A549 (cell line): Measurements from ENCODE around the gene CENPU. TPM values are rescaled to one million over a fixed set of nuclear protein-coding genes. Genes with fewer than 3 reads are reported as not detected.

ENCODE experiments used
- ATAC-seq, 2 experiments: fragments of 200-7000 bp in 1 of 2; fragments of >200 bp in 1 of 2; cut with Nextera tagmentation in 1 of 2; cut with Tn5 transposase in 1 of 2; 3 replicates each; pipeline versions ENCODE4 v1.8.0 to v1.9.1; 2018 to 2020; ENCODE audit warnings: mild to moderate bottlenecking in 1 of 2, moderate library complexity in 1 of 2
- CTCF ChIA-PET: fragments of 300-600 bp; sonication (Branson Sonifier 250); formaldehyde crosslinking; extraction: SDS; loops from one replicate; lab custom pipeline; 2021; ENCODE audit warnings: antibody characterized with exemption, inconsistent platforms; lab: Yijun Ruan, JAX
- POLR2A ChIA-PET: fragments of 350-600 bp; formaldehyde crosslinking; extraction: SDS; loops from one replicate; lab custom pipeline; 2021; ENCODE audit warnings: antibody characterized with exemption, inconsistent platforms; lab: Yijun Ruan, JAX
- DNase-seq, 2 experiments: peaks; one replicate each; pipeline versions ENCODE4 v3.0.0 to v3.0.0-alpha.2; 2011 to 2016; ENCODE audit warnings: low read depth in 1 of 2, low spot score in 1 of 2
- FAIRE-seq: peaks from 2 replicates; lab custom pipeline; 2011; peaks lifted over from hg19 to GRCh38; lab: Jason Lieb, UNC
- H3K27ac ChIP-seq, 2 experiments: fragments of >200 bp; sonication (Bioruptor Twin); formaldehyde crosslinking; 3 replicates each; pipeline ENCODE4 v1.5.1; 2016 to 2017
- H3K4me1 ChIP-seq: fragments of >200 bp; sonication (Bioruptor Twin); formaldehyde crosslinking; 3 replicates; pipeline ENCODE4 v1.6.1; 2016
- H3K4me2 ChIP-seq: fragments of >200 bp; sonication (Bioruptor Twin); formaldehyde crosslinking; 3 replicates; pipeline ENCODE4 v1.6.1; 2016
- H3K4me3 ChIP-seq: fragments of >200 bp; sonication (Bioruptor Twin); formaldehyde crosslinking; 3 replicates; pipeline ENCODE4 v1.5.1; 2016
- H3K9me3 ChIP-seq: fragments of >200 bp; sonication (Bioruptor Twin); formaldehyde crosslinking; 3 replicates; pipeline ENCODE4 v1.6.1; 2016
- BHLHE40 ChIP-seq: IDR thresholded peaks from 2 replicates; pipeline ENCODE4 v1.6.1; 2012; ENCODE audit warnings: low read depth, low read length, inconsistent platforms
- CBX2 ChIP-seq: fragments of 200-600 bp; sonication (generic); IDR thresholded peaks from 2 replicates; pipeline ENCODE4 v1.6.1; 2016; ENCODE audit warnings: low read depth, mild to moderate bottlenecking, borderline replicate concordance
- CBX8 ChIP-seq: fragments of 200-600 bp; sonication (generic); IDR thresholded peaks from 2 replicates; pipeline ENCODE4 v1.6.1; 2016
- CEBPB ChIP-seq, 2 experiments: fragments of >200 bp in 1 of 2; sonication (Bioruptor Twin) in 1 of 2; formaldehyde crosslinking in 1 of 2; IDR thresholded peaks; 2 replicates each; pipeline ENCODE4 v1.6.1; 2012 to 2016
- CHD2 ChIP-seq: fragments of 150-350 bp; IDR thresholded peaks from 2 replicates; pipeline ENCODE4 v1.6.1; 2014; ENCODE audit warnings: low read length; ENCODE audit not compliant: partially characterized antibody
- ESRRA ChIP-seq: fragments of 150-350 bp; IDR thresholded peaks from 2 replicates; pipeline ENCODE4 v1.6.1; 2014; ENCODE audit warnings: mild to moderate bottlenecking, low read length, borderline replicate concordance
- HOXA7 ChIP-seq: fragments of 250-450 bp; sonication (Bioruptor Pico); IDR thresholded peaks from 2 replicates; pipeline ENCODE4 v1.5.0; 2020; ENCODE audit warnings: mild to moderate bottlenecking, moderate library complexity
- HOXB13 ChIP-seq: fragments of 250-450 bp; sonication (Bioruptor Pico); IDR thresholded peaks from 2 replicates; pipeline ENCODE4 v1.5.0; 2020; ENCODE audit warnings: low read depth, mild to moderate bottlenecking, moderate library complexity
- JUN ChIP-seq, 2 experiments: fragments of >200 bp; sonication (Bioruptor Twin); formaldehyde crosslinking; IDR thresholded peaks; 2 replicates in 1 of 2; 3 replicates in 1 of 2; pipeline ENCODE4 v1.6.1; 2016 to 2017
- JUNB ChIP-seq: fragments of >200 bp; sonication (Bioruptor Twin); formaldehyde crosslinking; IDR thresholded peaks from 2 replicates; pipeline ENCODE4 v1.6.1; 2016
- MAFK ChIP-seq: fragments of 450-650 bp; IDR thresholded peaks from 2 replicates; pipeline ENCODE4 v1.6.1; 2014; ENCODE audit not compliant: partially characterized antibody
- MYC ChIP-seq: IDR thresholded peaks from 2 replicates; pipeline ENCODE4 v1.6.1; 2012; ENCODE audit warnings: mild to moderate bottlenecking, inconsistent platforms, low read length, improper control_type of control experiment, borderline replicate concordance
- NPAS2 ChIP-seq: fragments of 250-450 bp; sonication (Bioruptor Pico); IDR thresholded peaks from 2 replicates; pipeline ENCODE4 v1.8.0; 2022; ENCODE audit warnings: mild to moderate bottlenecking, moderate library complexity, borderline replicate concordance
- PHF8 ChIP-seq: fragments of 200-600 bp; sonication (generic); IDR thresholded peaks from 2 replicates; pipeline ENCODE4 v1.6.1; 2016; ENCODE audit warnings: low read depth, mild to moderate bottlenecking, antibody characterized with exemption, moderate library complexity, borderline replicate concordance
- POLR2AphosphoS2 ChIP-seq: conservative IDR thresholded peaks from 2 replicates; pipeline ENCODE4 v1.6.1; 2012; ENCODE audit warnings: low read length, improper control_type of control experiment, inconsistent platforms
- REST ChIP-seq: fragments of 200-600 bp; sonication (generic); IDR thresholded peaks from 2 replicates; pipeline ENCODE4 v1.6.1; 2016; ENCODE audit warnings: antibody characterized with exemption, mild to moderate bottlenecking, moderate library complexity
- RFX5 ChIP-seq: fragments of 450-650 bp; IDR thresholded peaks from 2 replicates; pipeline ENCODE4 v1.7.1; 2014; ENCODE audit warnings: antibody characterized with exemption, mild to moderate bottlenecking, moderate library complexity
- RNF2 ChIP-seq: fragments of 200-600 bp; sonication (generic); IDR thresholded peaks from 2 replicates; pipeline ENCODE4 v1.6.1; 2016; ENCODE audit warnings: low read depth, mild to moderate bottlenecking, antibody characterized with exemption, moderate library complexity, borderline replicate concordance
- SMC3 ChIP-seq: fragments of >200 bp; sonication (Bioruptor Twin); formaldehyde crosslinking; IDR thresholded peaks from 3 replicates; pipeline ENCODE4 v1.6.1; 2018; ENCODE audit warnings: inconsistent platforms
- SREBF2 ChIP-seq: fragments of 450-650 bp; IDR thresholded peaks from 2 replicates; pipeline ENCODE4 v1.6.1; 2014; ENCODE audit warnings: mild to moderate bottlenecking, moderate library complexity
- TFCP2L1 ChIP-seq: fragments of 250-450 bp; sonication (Bioruptor Pico); IDR thresholded peaks from 2 replicates; pipeline ENCODE4 v1.5.0; 2021; ENCODE audit warnings: mild to moderate bottlenecking
- ZNF302 ChIP-seq: fragments of 250-450 bp; sonication (Bioruptor Pico); IDR thresholded peaks from 2 replicates; pipeline ENCODE4 v1.9.0; 2021; ENCODE audit warnings: inconsistent platforms, mild to moderate bottlenecking, moderate library complexity
- ZSCAN20 ChIP-seq: fragments of 250-450 bp; sonication (Bioruptor Pico); IDR thresholded peaks from 2 replicates; pipeline ENCODE4 v1.8.0; 2022; ENCODE audit warnings: mild to moderate bottlenecking, moderate library complexity
- WGBS: methylation state at CpG from one replicate; pipeline ENCODE4 v1.1.6; 2017; ENCODE audit errors: missing lambda C conversion rate; 5-methylcytosine and 5-hydroxymethylcytosine counted together
- polyA plus RNA-seq, 4 experiments: library from polyadenylated mRNA; depleted of rRNA in 3 of 4; stranded (reverse); fragments of >200 nt; fragmentation: RNase III in 1 of 4; extraction: RNeasy Plus Mini Kit Qiagen cat#74134 plus additional on column Dnase treatment in 1 of 4; gene quantifications; 2 replicates in 3 of 4; 3 replicates in 1 of 4; pipeline ENCODE4 v1.2.3, GENCODE V29; 2011 to 2017
- TF ChIP-seq, protein P1 (sequence below): fragments of 250-450 bp; sonication (Bioruptor Pico); IDR thresholded peaks from 2 replicates; pipeline ENCODE4 v1.5.0; 2020; ENCODE audit warnings: low read depth, mild to moderate bottlenecking, moderate library complexity
- TF ChIP-seq, protein P2 (sequence below): fragments of >200 bp; sonication (Bioruptor Twin); formaldehyde crosslinking; IDR thresholded peaks from 2 replicates; pipeline ENCODE4 v1.6.1; 2016
- TF ChIP-seq, protein P3 (sequence below): fragments of >200 bp; sonication (Bioruptor Twin); formaldehyde crosslinking; IDR thresholded peaks from 3 replicates; pipeline ENCODE4 v1.6.1; 2016
- TF ChIP-seq, protein P4 (sequence below): IDR thresholded peaks from 2 replicates; pipeline ENCODE4 v1.6.1; 2012

The CENPU gene
- polyA plus RNA-seq, 2 of the 4 experiments (the other 2 are of a cell fraction), result 22.9 to 28.4 TPM

DNA sequence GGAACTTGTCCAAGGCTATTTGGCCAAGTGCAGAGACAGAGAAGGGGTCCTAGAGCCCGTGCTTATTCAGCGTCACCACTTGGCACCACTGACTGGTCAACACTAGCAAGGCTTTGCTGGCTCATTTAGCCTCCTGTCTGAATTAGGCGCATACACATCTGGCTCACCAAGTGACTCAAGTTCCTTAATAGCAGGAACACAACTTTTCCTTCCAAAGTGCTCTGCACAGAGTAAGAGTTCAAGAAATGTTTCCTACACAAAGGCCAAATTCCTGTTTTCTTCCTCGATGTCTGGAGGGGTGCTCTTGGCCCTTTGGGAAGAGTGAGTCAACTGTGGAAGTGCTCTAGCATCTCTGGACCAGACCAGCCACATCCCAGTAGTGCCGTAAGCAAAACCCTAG lies 26.8 kb upstream of the CENPU start:
- CTCF ChIA-PET, result no interaction called here

DNA sequence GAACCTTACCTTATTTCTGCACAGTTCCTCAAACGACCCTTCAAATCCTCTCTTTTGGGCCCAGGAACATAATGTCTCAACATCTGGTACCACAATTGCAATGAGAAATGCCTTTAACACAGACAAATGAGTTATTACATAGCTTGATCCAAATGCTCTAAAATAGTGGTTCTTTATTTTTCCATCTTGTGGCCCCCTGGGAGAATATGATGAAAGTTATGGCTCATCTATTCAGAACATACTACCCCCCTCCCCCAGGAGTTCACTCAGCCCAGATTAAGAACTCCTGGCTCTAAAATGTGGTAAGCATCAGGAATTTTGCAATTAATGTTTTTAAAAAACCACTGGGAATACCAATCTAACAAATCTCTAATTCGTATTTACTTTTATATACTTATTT lies 23.9 kb upstream of the CENPU start:
- no peak for DNase-seq
- Histone ChIP-seq H3K4me2 (no peak overlapping the region), H3K4me1 (no peaks in the 10 kb centered on the region), H3K9me3 (no peaks in the 10 kb centered on the region), H3K27ac (no peak overlapping the region), H3K4me3 (no peak overlapping the region)
- CTCF ChIA-PET, result interaction anchor here (0.8 kb wide), 1 partner anchor 24 kb away, joined by 3 read pairs; the partner anchor contains the start of gene CENPU
- FAIRE-seq, result no peak
- 47% methylated on average over 2 of the region's 2 CpGs for WGBS
- POLR2A ChIA-PET, result no interaction called here
- ATAC-seq, result no peak
- no peak for TF ChIP-seq CBX2
- TF ChIP-seq, protein P1, sequence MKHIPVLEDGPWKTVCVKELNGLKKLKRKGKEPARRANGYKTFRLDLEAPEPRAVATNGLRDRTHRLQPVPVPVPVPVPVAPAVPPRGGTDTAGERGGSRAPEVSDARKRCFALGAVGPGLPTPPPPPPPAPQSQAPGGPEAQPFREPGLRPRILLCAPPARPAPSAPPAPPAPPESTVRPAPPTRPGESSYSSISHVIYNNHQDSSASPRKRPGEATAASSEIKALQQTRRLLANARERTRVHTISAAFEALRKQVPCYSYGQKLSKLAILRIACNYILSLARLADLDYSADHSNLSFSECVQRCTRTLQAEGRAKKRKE (CRISPR knock-in tag), result no peak
- TF ChIP-seq CBX8, result no peak
- TF ChIP-seq MAFK, result no peak
- TF ChIP-seq MYC, result no peak
- TF ChIP-seq, protein P2, sequence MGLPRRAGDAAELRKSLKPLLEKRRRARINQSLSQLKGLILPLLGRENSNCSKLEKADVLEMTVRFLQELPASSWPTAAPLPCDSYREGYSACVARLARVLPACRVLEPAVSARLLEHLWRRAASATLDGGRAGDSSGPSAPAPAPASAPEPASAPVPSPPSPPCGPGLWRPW, result no peak
- no peak for TF ChIP-seq CEBPB (IDR thresholded peaks at IDR 0.05)
- TF ChIP-seq TFCP2L1, result no peak
- no peak for TF ChIP-seq SREBF2
- TF ChIP-seq JUNB, result no peak
- no peak for TF ChIP-seq POLR2AphosphoS2
- TF ChIP-seq SMC3, result no peak
- TF ChIP-seq, protein P3, sequence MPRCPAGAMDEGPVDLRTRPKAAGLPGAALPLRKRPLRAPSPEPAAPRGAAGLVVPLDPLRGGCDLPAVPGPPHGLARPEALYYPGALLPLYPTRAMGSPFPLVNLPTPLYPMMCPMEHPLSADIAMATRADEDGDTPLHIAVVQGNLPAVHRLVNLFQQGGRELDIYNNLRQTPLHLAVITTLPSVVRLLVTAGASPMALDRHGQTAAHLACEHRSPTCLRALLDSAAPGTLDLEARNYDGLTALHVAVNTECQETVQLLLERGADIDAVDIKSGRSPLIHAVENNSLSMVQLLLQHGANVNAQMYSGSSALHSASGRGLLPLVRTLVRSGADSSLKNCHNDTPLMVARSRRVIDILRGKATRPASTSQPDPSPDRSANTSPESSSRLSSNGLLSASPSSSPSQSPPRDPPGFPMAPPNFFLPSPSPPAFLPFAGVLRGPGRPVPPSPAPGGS, result no peak
- TF ChIP-seq BHLHE40, result no peak
- TF ChIP-seq HOXA7 (CRISPR knock-in tag), result no peak
- TF ChIP-seq NPAS2 (CRISPR knock-in tag), result no peak
- TF ChIP-seq RNF2, result no peak
- TF ChIP-seq, protein P4, sequence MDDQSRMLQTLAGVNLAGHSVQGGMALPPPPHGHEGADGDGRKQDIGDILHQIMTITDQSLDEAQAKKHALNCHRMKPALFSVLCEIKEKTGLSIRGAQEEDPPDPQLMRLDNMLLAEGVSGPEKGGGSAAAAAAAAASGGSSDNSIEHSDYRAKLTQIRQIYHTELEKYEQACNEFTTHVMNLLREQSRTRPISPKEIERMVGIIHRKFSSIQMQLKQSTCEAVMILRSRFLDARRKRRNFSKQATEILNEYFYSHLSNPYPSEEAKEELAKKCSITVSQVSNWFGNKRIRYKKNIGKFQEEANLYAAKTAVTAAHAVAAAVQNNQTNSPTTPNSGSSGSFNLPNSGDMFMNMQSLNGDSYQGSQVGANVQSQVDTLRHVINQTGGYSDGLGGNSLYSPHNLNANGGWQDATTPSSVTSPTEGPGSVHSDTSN, result no peak

More for the DNA sequence above, 26.8 kb upstream of the CENPU start:
- Histone ChIP-seq H3K4me2 (no peak overlapping the region), H3K4me1 (no peaks in the 10 kb centered on the region), H3K4me3 (no peak overlapping the region), H3K9me3 (no peaks in the 10 kb centered on the region), H3K27ac (no peak overlapping the region)
- FAIRE-seq, result no peak
- ATAC-seq, result no peak
- DNase-seq, result no peak
- WGBS, result 79% methylated on average over 5 of the region's 5 CpGs
- TF ChIP-seq RFX5 (no peak), POLR2AphosphoS2 (no peak), ZNF302 (CRISPR knock-in tag) (no peak), JUN (IDR thresholded peaks at IDR 0.05) (no peak), ESRRA (no peak), HOXB13 (CRISPR knock-in tag) (no peak), PHF8 (no peak), ZSCAN20 (no peak), REST (no peak), CHD2 (no peak), MAFK (no peak)
- TF ChIP-seq, protein P1 (CRISPR knock-in tag), result no peak
- TF ChIP-seq, protein P3, result no peak
- POLR2A ChIA-PET, result no interaction called here
